AG09309 (cell line): ENCODE measurements around the gene INTS4.
"Not testable (repeated sequence)": the region's sequence is repeated elsewhere in the genome, so short reads cannot be mapped to it uniquely, and the experiment has no call there.

Experiments used
- DNase-seq: peaks from one replicate; pipeline ENCODE4 v3.0.0-alpha.2; 2010; ENCODE audit warnings: low read depth
- H3K4me3 ChIP-seq: 2 replicates; pipeline ENCODE4 v1.5.1; 2011; ENCODE audit warnings: mild to moderate bottlenecking, low read depth, low read length, moderate library complexity; ENCODE audit not compliant: control insufficient read depth
- CTCF ChIP-seq: IDR thresholded peaks from 2 replicates; pipeline ENCODE4 v1.5.1; 2011; ENCODE audit warnings: mild to moderate bottlenecking, low read depth, low read length, inconsistent platforms; ENCODE audit not compliant: insufficient read depth, control insufficient read depth; ENCODE audit errors: missing control alignments

The INTS4 gene

GRCh38 chr11:77854838-77855237 is 139.6 kb downstream of the INTS4 start:
- DNase-seq = no peak

GRCh38 chr11:77851503-77851902 is 143.0 kb downstream of the INTS4 start:
- DNase-seq = no peak
- TF ChIP-seq CTCF = no peak
- H3K4me3 ChIP-seq = no peak overlapping the region

More at GRCh38 chr11:77854838-77855237, 139.6 kb downstream of the INTS4 start:
- H3K4me3 ChIP-seq = no peak overlapping the region
- no peak for TF ChIP-seq CTCF

- not testable (repeated sequence) for H3K4me3 ChIP-seq, DNase-seq
Observed at GRCh38 chr11:77843700-77844099, 150.8 kb downstream of the INTS4 start.

GRCh38 chr11:77842441-77843121 is 151.9 kb downstream of the INTS4 start:
- no peak overlapping the region for H3K4me3 ChIP-seq
- DNase-seq = no peak
- TF ChIP-seq CTCF = no peak

- TF ChIP-seq CTCF = no peak
- no peak for DNase-seq
- H3K4me3 ChIP-seq = no peak overlapping the region
Observed at GRCh38 chr11:77833302-77833701, 161.2 kb downstream of the INTS4 start.

- no peak for DNase-seq
- no peak overlapping the region for H3K4me3 ChIP-seq
- TF ChIP-seq CTCF = no peak
Observed at GRCh38 chr11:77828926-77829325, 165.5 kb downstream of the INTS4 start.
